Heart left ventricle (tissue), 16 donors: ENCODE measurements around the gene BMPR1A. TPM values are rescaled to one million over a fixed set of nuclear protein-coding genes. Genes with fewer than 3 reads are reported as not detected.

Experiments
- ATAC-seq, 4 donors: fragments of 200-7000 bp; cut with Tn5 transposase; one replicate each; pipeline ENCODE4 v1.9.1; 2020 to 2022; ENCODE audit warnings: moderate library complexity in 4 of 4, mild to moderate bottlenecking in 3 of 4, moderate number of reproducible peaks in 1 of 4
- DNase-seq, 5 donors: peaks; one replicate each; pipeline ENCODE4 v3.0.0-alpha.2; 2020
- H3K27ac ChIP-seq, 12 donors: fragments of 200-600 bp; sonication (generic) in 4 of 12; one replicate each; pipeline versions ENCODE4 v1.5.0 to v1.8.0; 2016 to 2022; ENCODE audit warnings: mild to moderate bottlenecking in 2 of 12
- H3K27me3 ChIP-seq, 9 donors: fragments of 200-600 bp; sonication (generic) in 2 of 9; one replicate each; pipeline versions ENCODE4 v1.5.1 to v1.8.0; 2016 to 2022; ENCODE audit warnings: mild to moderate bottlenecking in 3 of 9
- H3K36me3 ChIP-seq, 9 donors: fragments of 200-600 bp; sonication (generic) in 2 of 9; one replicate each; pipeline versions ENCODE4 v1.5.0 to v1.8.0; 2018 to 2022; ENCODE audit warnings: mild to moderate bottlenecking in 2 of 9
- H3K4me1 ChIP-seq, 12 donors: fragments of 200-600 bp; sonication (generic) in 4 of 12; one replicate each; pipeline versions ENCODE4 v1.5.0 to v1.8.0; 2016 to 2022; ENCODE audit warnings: mild to moderate bottlenecking in 3 of 12
- H3K4me3 ChIP-seq, 12 donors: fragments of 200-600 bp; sonication (generic) in 4 of 12; one replicate each; pipeline versions ENCODE4 v1.5.0 to v1.8.0; 2017 to 2022; ENCODE audit warnings: mild to moderate bottlenecking in 9 of 12, moderate library complexity in 4 of 12
- H3K9me3 ChIP-seq, 12 donors: fragments of 200-600 bp; sonication (generic) in 4 of 12; one replicate each; pipeline versions ENCODE4 v1.5.0 to v1.8.0; 2016 to 2022; ENCODE audit warnings: mild to moderate bottlenecking in 1 of 12
- POLR2A ChIP-seq, 2 donors: fragments of 450-650 bp; IDR thresholded peaks; one replicate each; pipeline ENCODE4 v1.6.1; 2017; ENCODE audit warnings: antibody characterized with exemption in 2 of 2, mild to moderate bottlenecking in 2 of 2, moderate library complexity in 2 of 2
- WGBS, 4 donors: extraction: QIAGEN DNeasy Blood & Tissue Kit in 2 of 4; methylation state at CpG; one replicate each; pipeline versions ENCODE4 v1.1.5 to v1.1.7; 2013 to 2018; 5-methylcytosine and 5-hydroxymethylcytosine counted together
- intact Hi-C, 10 donors: fragments of 100-400 bp; cut with DNase I; formaldehyde crosslinking; loops; one replicate each; pipeline versions ENCODE4 v1.11.1 to v1.14.2; 2022
- polyA plus RNA-seq, 2 donors: library from polyadenylated mRNA; stranded (reverse); fragments of 200-250 nt; gene quantifications; one replicate each; pipeline ENCODE4 v1.2.3, GENCODE V29; 2013
- total RNA-seq, 9 donors: library from RNA; depleted of rRNA in 2 of 9; stranded (reverse); fragments of >200 nt in 2 of 9; fragmentation: NEBNext Ultra II Directional in 3 of 9; extraction: Animal tissue kit (Norgen Biotek cat#: 25700) in 3 of 9; gene quantifications; one replicate each; pipeline versions ENCODE4 v1.1.0 to v1.2.4, GENCODE V29; 2016 to 2023
- TF ChIP-seq, protein P1 (sequence below), 12 donors: fragments of 200-600 bp; sonication (generic) in 4 of 12; IDR thresholded peaks; one replicate each; pipeline versions ENCODE4 v1.5.0 to v1.8.0; 2018 to 2022; ENCODE audit warnings: antibody characterized with exemption in 12 of 12, mild to moderate bottlenecking in 5 of 12
- donor health status: ischemic (EF 13 %, LVEDD 7.1; RV severe dilation, severe dysfunction).
- donor health status: healthy with polysubstance abuse.
- donor health status: DM: no; HTN: yes; CAD: no.
- donor health status: DM: no; HTN: no; CAD: no.
- donor health status: ischemic (EF 25% LVEDD 6.9; RV normal size, moderate dysfunction).
- donor health status: ischemic (EF 25% LVEDD 5.7; RV mildly dilated, moderate dysfunction).
- donor health status: healthy.
- donor health status: DM: yes; HTN: yes; CAD: no.
- donor health status: ischemic (EF 35%, LVEDD 5.7; RV mildly dilated, moderate dysfunction).
- donor health status: nonischemic (EF 11% LVEDD 7.7; RV severe dilation, severe dysfunction).
- donor health status: DM: yes; HTN: yes; CAD: no.
- donor health status: PGD.
- donor health status: ischemic (EF 29% LVEDD 5.4; RV normal size, mild dysfunction).
- donor health status: nonischemic (EF 23%, LVEDD 6.1; RV moderate dilation, normal function).

The BMPR1A gene
- total and polyA plus RNA-seq, 11 donors = 6.3 to 72.0 (median 40.1) TPM

DNA sequence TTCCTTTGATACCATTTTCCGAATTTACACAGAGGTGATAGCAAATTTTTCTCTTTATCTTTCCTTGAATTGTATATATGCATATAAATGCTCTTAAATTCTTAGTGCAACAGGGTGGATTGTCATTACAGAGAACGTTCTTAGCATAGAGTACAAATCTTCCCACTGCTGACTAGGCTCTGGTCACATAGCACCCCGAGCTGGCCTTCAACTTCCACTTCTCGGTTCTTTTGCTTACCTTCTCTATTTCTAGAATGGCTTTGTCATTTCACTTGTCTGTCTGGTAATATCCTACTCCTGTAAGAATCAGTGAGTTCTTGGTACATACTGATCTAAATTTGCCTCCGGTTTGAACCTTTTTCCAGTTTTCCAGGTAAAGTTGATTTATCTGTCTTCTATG lies 225.3 kb downstream of the BMPR1A start:
- Histone ChIP-seq H3K27me3 (no peaks in the 10 kb centered on the region), H3K4me1 (peaks cover 0 to 37% (median 21%) of the 10 kb centered on the region in 12 donors), H3K4me3 (no peak overlapping the region), H3K36me3 (peaks cover 0 to 4% (median 0%) of the 10 kb centered on the region in 9 donors), H3K27ac (no peak overlapping the region), H3K9me3 (no peaks in the 10 kb centered on the region)
- 93 to 96% (median 93%) methylated on average over 5 of the region's 5 CpGs for WGBS, 4 donors
- intact Hi-C loops = no loop called here
- no peak for TF ChIP-seq POLR2A (IDR thresholded peaks at IDR 0.05)
- TF ChIP-seq, protein P1, sequence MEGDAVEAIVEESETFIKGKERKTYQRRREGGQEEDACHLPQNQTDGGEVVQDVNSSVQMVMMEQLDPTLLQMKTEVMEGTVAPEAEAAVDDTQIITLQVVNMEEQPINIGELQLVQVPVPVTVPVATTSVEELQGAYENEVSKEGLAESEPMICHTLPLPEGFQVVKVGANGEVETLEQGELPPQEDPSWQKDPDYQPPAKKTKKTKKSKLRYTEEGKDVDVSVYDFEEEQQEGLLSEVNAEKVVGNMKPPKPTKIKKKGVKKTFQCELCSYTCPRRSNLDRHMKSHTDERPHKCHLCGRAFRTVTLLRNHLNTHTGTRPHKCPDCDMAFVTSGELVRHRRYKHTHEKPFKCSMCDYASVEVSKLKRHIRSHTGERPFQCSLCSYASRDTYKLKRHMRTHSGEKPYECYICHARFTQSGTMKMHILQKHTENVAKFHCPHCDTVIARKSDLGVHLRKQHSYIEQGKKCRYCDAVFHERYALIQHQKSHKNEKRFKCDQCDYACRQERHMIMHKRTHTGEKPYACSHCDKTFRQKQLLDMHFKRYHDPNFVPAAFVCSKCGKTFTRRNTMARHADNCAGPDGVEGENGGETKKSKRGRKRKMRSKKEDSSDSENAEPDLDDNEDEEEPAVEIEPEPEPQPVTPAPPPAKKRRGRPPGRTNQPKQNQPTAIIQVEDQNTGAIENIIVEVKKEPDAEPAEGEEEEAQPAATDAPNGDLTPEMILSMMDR (IDR thresholded peaks at IDR 0.05) = no peak
- ATAC-seq = no peak
- no peak for DNase-seq

Other genes starting within 250 kb of the BMPR1A start
- 10 to 100 TPM; 19.7 to 29.9 (median 23.8) TPM for gene WAPL, start 234.8 kb upstream of the BMPR1A start, total RNA-seq
- gene WAPL, start 234.8 kb upstream of the BMPR1A start, polyA plus RNA-seq = 10 to 100 TPM in 1 of 2 donors, 1 to 10 TPM in 1; 9.4 to 15.3 TPM
- under 1 TPM in 3 of 9 donors, not detected in 6; 0.19 to 0.28 (median 0.25) TPM for gene OPN4, start 102.1 kb upstream of the BMPR1A start, total RNA-seq
- under 1 TPM; 0.03 to 0.08 TPM for gene OPN4, start 102.1 kb upstream of the BMPR1A start, polyA plus RNA-seq
- gene LDB3, start 88.1 kb upstream of the BMPR1A start, total RNA-seq = 1,000 to 10,000 TPM in 7 of 9 donors, 100 to 1,000 TPM in 2; 800 to 1,716 (median 1,273) TPM
- 1,000 to 10,000 TPM in 1 of 2 donors, 100 to 1,000 TPM in 1; 165 to 1,759 TPM for gene LDB3, start 88.1 kb upstream of the BMPR1A start, polyA plus RNA-seq
- gene MMRN2, start 201.0 kb downstream of the BMPR1A start, total RNA-seq = 10 to 100 TPM; 22.7 to 93.0 (median 34.3) TPM
- gene MMRN2, start 201.0 kb downstream of the BMPR1A start, polyA plus RNA-seq = 10 to 100 TPM; 15.8 to 30.9 TPM
- 10 to 100 TPM in 8 of 9 donors, 1 to 10 TPM in 1; 8.2 to 44.7 (median 17.2) TPM for gene SNCG, start 202.0 kb downstream of the BMPR1A start, total RNA-seq
- gene SNCG, start 202.0 kb downstream of the BMPR1A start, polyA plus RNA-seq = 10 to 100 TPM; 18.5 to 36.7 TPM
- gene ADIRF, start 211.9 kb downstream of the BMPR1A start, total RNA-seq = 100 to 1,000 TPM in 1 of 9 donors, 10 to 100 TPM in 8; 21.2 to 189 (median 37.9) TPM
- gene ADIRF, start 211.9 kb downstream of the BMPR1A start, polyA plus RNA-seq = 100 to 1,000 TPM in 1 of 2 donors, 10 to 100 TPM in 1; 86.1 to 123 TPM